HepG2 (cell line): ENCODE data around the gene CDK2. TPM values are rescaled to one million over a fixed set of nuclear protein-coding genes. Genes with fewer than 3 reads are reported as not detected.

Source experiments
- ATRX ChIP-seq: sonication (generic); formaldehyde crosslinking; IDR thresholded peaks from 2 replicates; pipeline ENCODE4 v1.4.0; 2020; ENCODE audit warnings: missing genetic modification reagents, borderline replicate concordance
- NFYC ChIP-seq: IDR thresholded peaks from 2 replicates; pipeline ENCODE4 v1.6.1; 2016; ENCODE audit warnings: missing genetic modification reagents, missing compliant biosample characterization
- NR1H2 ChIP-seq: sonication (generic); formaldehyde crosslinking; IDR thresholded peaks from 2 replicates; pipeline ENCODE4 v1.8.1; 2022; ENCODE audit warnings: low read depth, missing genetic modification reagents, borderline replicate concordance
- NR3C1 ChIP-seq: sonication (generic); formaldehyde crosslinking; IDR thresholded peaks from 2 replicates; pipeline ENCODE4 v1.4.0; 2020; ENCODE audit warnings: missing genetic modification reagents
- SMAD9 ChIP-seq: sonication (generic); formaldehyde crosslinking; IDR thresholded peaks from 2 replicates; pipeline ENCODE4 v1.5.1; 2020; ENCODE audit warnings: mild to moderate bottlenecking, missing genetic modification reagents
- SYNCRIP ChIP-seq: fragments of 200-400 bp; formaldehyde crosslinking; IDR thresholded peaks from 2 replicates; pipeline ENCODE4 v1.6.1; 2018; ENCODE audit warnings: mild to moderate bottlenecking, low read depth, low read length; ENCODE audit not compliant: insufficient read depth
- ZFP41 ChIP-seq: sonication (generic); formaldehyde crosslinking; IDR thresholded peaks from 2 replicates; pipeline ENCODE4 v1.4.0; 2020; ENCODE audit warnings: mild to moderate bottlenecking, missing genetic modification reagents, borderline replicate concordance
- ZNF10 ChIP-seq: sonication (generic); formaldehyde crosslinking; IDR thresholded peaks from 2 replicates; pipeline ENCODE4 v1.4.0; 2020; ENCODE audit warnings: mild to moderate bottlenecking, low read depth, missing genetic modification reagents, borderline replicate concordance
- ZNF614 ChIP-seq: IDR thresholded peaks from 2 replicates; pipeline ENCODE4 v1.6.1; 2018; ENCODE audit warnings: missing biosample characterization, missing genetic modification reagents, inconsistent platforms, borderline replicate concordance
- ZNF629 ChIP-seq: sonication (generic); formaldehyde crosslinking; conservative IDR thresholded peaks from 2 replicates; pipeline ENCODE4 v1.5.0; 2020; ENCODE audit warnings: missing genetic modification reagents
- ZNF652 ChIP-seq: IDR thresholded peaks from 2 replicates; pipeline ENCODE4 v1.6.1; 2016; ENCODE audit warnings: low read depth, borderline replicate concordance
- ZNF747 ChIP-seq: sonication (generic); formaldehyde crosslinking; IDR thresholded peaks from 2 replicates; pipeline ENCODE4 v1.8.1; 2023; ENCODE audit warnings: missing genetic modification reagents, mild to moderate bottlenecking, borderline replicate concordance
- ZNF790 ChIP-seq: sonication (generic); formaldehyde crosslinking; IDR thresholded peaks from 2 replicates; pipeline ENCODE4 v1.8.0; 2022; ENCODE audit warnings: missing genetic modification reagents, mild to moderate bottlenecking, borderline replicate concordance
- polyA plus RNA-seq, 8 experiments: library from polyadenylated mRNA; depleted of rRNA in 3 of 8; stranded (reverse) in 7 of 8; unstranded in 1 of 8; fragments of >200 nt; fragmentation: Illumina TruSeq in 4 of 8; extraction: Trizol in 4 of 8; gene quantifications; 2 replicates each; pipeline versions ENCODE4 v1.2.1 to v1.2.3, GENCODE V29; 2011 to 2016; ENCODE audit warnings: low read depth in 4 of 8, missing spikeins in 1 of 8, mixed read lengths in 1 of 8; ENCODE audit not compliant: insufficient read depth in 1 of 8
- total RNA-seq, 5 experiments: library from RNA; depleted of rRNA; stranded (reverse); fragments of >200 nt; fragmentation: Illumina TruSeq; extraction: Trizol; gene quantifications; 2 replicates each; pipeline ENCODE4 v1.2.3, GENCODE V29; 2016; ENCODE audit warnings: low read depth in 1 of 5
- TF ChIP-seq, protein P1 (sequence below): IDR thresholded peaks from 2 replicates; pipeline ENCODE4 v1.6.1; 2016; ENCODE audit warnings: missing genetic modification reagents, missing compliant biosample characterization
- TF ChIP-seq, protein P2 (sequence below): sonication (generic); formaldehyde crosslinking; IDR thresholded peaks from 2 replicates; pipeline ENCODE4 v1.5.1; 2020; ENCODE audit warnings: mild to moderate bottlenecking, missing genetic modification reagents, moderate library complexity
- TF ChIP-seq, protein P3 (sequence below): sonication (generic); formaldehyde crosslinking; IDR thresholded peaks from 2 replicates; pipeline ENCODE4 v1.5.0; 2020; ENCODE audit warnings: missing genetic modification reagents, mild to moderate bottlenecking, borderline replicate concordance
- TF ChIP-seq, protein P4 (sequence below), 2 experiments: sonication (generic) in 1 of 2; formaldehyde crosslinking in 1 of 2; IDR thresholded peaks; 2 replicates each; pipeline versions ENCODE4 v1.6.1 to v1.9.0; 2014 to 2022; ENCODE audit warnings: antibody characterized with exemption in 1 of 2, borderline replicate concordance in 1 of 2, inconsistent platforms in 1 of 2, low read depth in 1 of 2, missing genetic modification reagents in 1 of 2

The CDK2 gene
- total and polyA plus RNA-seq, 2 of the 13 experiments (the other 11 are each of a cell fraction or from before 2014, with no cell fraction given), result 47.5 to 52.6 TPM

DNA sequence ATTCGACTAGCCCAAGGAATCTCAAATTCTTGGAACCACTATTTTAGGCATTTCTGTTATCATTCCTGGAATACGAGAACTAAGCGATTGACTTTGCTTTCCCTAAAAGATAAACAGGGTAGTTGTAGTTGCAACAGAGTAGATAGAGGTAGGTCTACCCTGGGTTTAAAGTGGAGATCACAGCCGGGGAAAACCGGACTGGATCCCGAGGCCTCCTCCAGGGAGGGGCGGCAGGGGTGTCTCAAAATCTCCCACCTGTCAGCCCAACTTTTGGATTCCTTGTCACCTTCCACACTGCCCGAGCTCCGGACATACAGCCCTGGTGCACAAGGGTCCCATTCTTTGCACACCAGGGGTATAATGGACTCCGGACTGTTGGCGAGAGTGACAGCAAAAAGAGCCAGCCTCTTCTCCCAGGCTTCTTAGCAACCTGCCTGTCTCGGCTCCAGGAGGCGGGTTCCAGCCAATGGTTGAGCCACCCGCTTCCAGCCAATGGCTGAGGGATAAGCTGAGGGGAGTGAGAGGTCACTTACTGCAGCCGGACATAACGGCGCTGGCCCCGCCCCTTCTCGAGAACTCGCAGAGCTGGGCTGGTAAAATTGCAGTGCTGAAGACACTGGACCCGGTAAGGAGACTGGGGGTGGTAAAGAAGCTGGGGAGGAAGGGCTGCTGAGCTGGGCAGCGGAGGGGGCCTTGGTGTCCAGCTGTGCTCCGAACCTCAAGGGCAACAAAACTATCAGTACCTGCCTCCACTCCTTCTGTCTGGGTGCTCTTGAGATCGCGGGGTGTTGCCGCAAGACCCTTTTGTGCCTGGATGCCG is 30.3 kb downstream of the CDK2 start, which contains the start of gene SUOX (continued):
- TF ChIP-seq, protein P1, sequence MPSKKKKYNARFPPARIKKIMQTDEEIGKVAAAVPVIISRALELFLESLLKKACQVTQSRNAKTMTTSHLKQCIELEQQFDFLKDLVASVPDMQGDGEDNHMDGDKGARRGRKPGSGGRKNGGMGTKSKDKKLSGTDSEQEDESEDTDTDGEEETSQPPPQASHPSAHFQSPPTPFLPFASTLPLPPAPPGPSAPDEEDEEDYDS (CRISPR knock-in tag), result peak; percentile 88
- TF ChIP-seq NR1H2 (CRISPR knock-in tag) (no peak), ATRX (no peak), ZNF790 (CRISPR knock-in tag) (no peak), SYNCRIP (no peak), NR3C1 (no peak), NFYC (CRISPR knock-in tag) (peak; percentile 84), ZNF614 (CRISPR knock-in tag) (no peak), ZNF747 (CRISPR knock-in tag) (no peak), ZNF10 (no peak), ZNF652 (CRISPR knock-in tag) (no peak), ZNF629 (CRISPR knock-in tag) (no peak), ZFP41 (CRISPR knock-in tag) (no peak), SMAD9 (CRISPR knock-in tag) (peak; percentile 3; the same call in 1 of the 2 replicates)
- TF ChIP-seq, protein P2, sequence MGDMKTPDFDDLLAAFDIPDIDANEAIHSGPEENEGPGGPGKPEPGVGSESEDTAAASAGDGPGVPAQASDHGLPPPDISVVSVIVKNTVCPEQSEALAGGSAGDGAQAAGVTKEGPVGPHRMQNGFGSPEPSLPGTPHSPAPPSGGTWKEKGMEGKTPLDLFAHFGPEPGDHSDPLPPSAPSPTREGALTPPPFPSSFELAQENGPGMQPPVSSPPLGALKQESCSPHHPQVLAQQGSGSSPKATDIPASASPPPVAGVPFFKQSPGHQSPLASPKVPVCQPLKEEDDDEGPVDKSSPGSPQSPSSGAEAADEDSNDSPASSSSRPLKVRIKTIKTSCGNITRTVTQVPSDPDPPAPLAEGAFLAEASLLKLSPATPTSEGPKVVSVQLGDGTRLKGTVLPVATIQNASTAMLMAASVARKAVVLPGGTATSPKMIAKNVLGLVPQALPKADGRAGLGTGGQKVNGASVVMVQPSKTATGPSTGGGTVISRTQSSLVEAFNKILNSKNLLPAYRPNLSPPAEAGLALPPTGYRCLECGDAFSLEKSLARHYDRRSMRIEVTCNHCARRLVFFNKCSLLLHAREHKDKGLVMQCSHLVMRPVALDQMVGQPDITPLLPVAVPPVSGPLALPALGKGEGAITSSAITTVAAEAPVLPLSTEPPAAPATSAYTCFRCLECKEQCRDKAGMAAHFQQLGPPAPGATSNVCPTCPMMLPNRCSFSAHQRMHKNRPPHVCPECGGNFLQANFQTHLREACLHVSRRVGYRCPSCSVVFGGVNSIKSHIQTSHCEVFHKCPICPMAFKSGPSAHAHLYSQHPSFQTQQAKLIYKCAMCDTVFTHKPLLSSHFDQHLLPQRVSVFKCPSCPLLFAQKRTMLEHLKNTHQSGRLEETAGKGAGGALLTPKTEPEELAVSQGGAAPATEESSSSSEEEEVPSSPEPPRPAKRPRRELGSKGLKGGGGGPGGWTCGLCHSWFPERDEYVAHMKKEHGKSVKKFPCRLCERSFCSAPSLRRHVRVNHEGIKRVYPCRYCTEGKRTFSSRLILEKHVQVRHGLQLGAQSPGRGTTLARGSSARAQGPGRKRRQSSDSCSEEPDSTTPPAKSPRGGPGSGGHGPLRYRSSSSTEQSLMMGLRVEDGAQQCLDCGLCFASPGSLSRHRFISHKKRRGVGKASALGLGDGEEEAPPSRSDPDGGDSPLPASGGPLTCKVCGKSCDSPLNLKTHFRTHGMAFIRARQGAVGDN (CRISPR knock-in tag), result peak; percentile 76
- TF ChIP-seq, protein P3, sequence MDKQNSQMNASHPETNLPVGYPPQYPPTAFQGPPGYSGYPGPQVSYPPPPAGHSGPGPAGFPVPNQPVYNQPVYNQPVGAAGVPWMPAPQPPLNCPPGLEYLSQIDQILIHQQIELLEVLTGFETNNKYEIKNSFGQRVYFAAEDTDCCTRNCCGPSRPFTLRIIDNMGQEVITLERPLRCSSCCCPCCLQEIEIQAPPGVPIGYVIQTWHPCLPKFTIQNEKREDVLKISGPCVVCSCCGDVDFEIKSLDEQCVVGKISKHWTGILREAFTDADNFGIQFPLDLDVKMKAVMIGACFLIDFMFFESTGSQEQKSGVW (CRISPR knock-in tag), result no peak
- TF ChIP-seq, protein P4, sequence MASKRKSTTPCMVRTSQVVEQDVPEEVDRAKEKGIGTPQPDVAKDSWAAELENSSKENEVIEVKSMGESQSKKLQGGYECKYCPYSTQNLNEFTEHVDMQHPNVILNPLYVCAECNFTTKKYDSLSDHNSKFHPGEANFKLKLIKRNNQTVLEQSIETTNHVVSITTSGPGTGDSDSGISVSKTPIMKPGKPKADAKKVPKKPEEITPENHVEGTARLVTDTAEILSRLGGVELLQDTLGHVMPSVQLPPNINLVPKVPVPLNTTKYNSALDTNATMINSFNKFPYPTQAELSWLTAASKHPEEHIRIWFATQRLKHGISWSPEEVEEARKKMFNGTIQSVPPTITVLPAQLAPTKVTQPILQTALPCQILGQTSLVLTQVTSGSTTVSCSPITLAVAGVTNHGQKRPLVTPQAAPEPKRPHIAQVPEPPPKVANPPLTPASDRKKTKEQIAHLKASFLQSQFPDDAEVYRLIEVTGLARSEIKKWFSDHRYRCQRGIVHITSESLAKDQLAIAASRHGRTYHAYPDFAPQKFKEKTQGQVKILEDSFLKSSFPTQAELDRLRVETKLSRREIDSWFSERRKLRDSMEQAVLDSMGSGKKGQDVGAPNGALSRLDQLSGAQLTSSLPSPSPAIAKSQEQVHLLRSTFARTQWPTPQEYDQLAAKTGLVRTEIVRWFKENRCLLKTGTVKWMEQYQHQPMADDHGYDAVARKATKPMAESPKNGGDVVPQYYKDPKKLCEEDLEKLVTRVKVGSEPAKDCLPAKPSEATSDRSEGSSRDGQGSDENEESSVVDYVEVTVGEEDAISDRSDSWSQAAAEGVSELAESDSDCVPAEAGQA (IDR thresholded peaks at IDR 0.05; ENCODE audit: low read depth), result no peak
- TF ChIP-seq, protein P4 (CRISPR knock-in tag; IDR thresholded peaks at IDR 0.05; ENCODE audit: borderline replicate concordance), result no peak
